Coronary artery (tissue), 2 donors: Measurements from ENCODE around the gene CCDC158.
"Not testable (repeated sequence)": the region's sequence is repeated elsewhere in the genome, so short reads cannot be mapped to it uniquely, and the experiment has no call there.

Experiments used
- DNase-seq: peaks from one replicate; pipeline ENCODE4 v3.0.0-alpha.2; 2017; ENCODE audit warnings: low spot score
- H3K27ac ChIP-seq, 2 donors: fragments of 200-600 bp; sonication (generic); one replicate each; pipeline ENCODE4 v1.5.1; 2016 to 2019
- H3K4me3 ChIP-seq: fragments of 200-600 bp; sonication (generic); 2 replicates; pipeline ENCODE4 v1.5.1; 2016; ENCODE audit warnings: mild to moderate bottlenecking, moderate library complexity
- TF ChIP-seq, protein P1 (sequence below): fragments of 200-600 bp; sonication (generic); IDR thresholded peaks from one replicate; pipeline ENCODE4 v1.5.1; 2019; ENCODE audit warnings: antibody characterized with exemption

Gene CCDC158

DNA sequence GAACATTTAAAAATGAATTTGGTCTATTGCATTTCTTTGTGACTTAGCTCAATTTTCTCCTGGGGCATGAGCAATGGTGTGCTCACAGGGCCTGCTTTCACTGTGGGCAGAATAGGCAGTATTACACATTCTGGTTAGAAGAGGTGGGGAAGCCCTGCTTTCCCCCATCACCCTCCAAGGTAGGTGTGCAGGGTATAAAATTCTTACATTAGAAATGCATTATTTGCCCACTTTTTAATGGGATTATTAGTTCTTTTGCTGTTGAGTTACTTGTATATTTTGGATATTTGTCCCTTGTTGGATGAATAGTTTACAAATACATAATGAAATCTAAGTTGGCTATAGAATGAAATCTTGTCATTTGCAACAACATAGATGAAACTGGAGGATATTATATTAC lies 122.7 kb downstream of the CCDC158 start:
- Histone ChIP-seq H3K4me3 (no peak overlapping the region), H3K27ac (no peak overlapping the region)
- TF ChIP-seq, protein P1, sequence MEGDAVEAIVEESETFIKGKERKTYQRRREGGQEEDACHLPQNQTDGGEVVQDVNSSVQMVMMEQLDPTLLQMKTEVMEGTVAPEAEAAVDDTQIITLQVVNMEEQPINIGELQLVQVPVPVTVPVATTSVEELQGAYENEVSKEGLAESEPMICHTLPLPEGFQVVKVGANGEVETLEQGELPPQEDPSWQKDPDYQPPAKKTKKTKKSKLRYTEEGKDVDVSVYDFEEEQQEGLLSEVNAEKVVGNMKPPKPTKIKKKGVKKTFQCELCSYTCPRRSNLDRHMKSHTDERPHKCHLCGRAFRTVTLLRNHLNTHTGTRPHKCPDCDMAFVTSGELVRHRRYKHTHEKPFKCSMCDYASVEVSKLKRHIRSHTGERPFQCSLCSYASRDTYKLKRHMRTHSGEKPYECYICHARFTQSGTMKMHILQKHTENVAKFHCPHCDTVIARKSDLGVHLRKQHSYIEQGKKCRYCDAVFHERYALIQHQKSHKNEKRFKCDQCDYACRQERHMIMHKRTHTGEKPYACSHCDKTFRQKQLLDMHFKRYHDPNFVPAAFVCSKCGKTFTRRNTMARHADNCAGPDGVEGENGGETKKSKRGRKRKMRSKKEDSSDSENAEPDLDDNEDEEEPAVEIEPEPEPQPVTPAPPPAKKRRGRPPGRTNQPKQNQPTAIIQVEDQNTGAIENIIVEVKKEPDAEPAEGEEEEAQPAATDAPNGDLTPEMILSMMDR, result no peak
- DNase-seq, result no peak

DNA sequence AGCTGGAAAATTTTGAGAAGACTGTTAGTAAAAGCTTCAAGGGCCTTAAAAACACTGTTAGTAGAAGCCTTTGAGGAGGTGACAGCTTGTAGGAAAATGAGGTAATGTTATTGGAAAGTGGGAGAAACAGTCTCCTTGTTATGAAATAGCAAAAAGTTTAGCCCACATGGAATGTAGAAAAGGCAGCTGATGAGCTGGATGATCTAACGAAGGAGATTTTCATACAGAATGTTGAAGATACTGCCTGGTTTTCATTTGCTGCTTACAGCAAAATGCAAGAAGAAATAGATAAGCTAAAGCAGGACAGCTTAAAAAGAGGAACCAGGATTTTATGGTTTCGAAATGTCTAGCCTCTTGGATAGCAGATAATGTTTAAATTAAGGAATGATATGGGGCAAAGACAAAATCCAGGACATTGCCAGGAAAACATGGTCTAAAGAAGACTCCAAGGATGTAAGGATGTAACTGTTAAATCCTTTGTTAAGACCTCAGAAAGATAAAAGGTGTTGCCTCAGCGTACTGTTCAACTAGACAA lies 124.6 kb downstream of the CCDC158 start:
- no peak overlapping the region for H3K27ac ChIP-seq
- TF ChIP-seq, protein P1, result no peak
- DNase-seq, result no peak

DNA sequence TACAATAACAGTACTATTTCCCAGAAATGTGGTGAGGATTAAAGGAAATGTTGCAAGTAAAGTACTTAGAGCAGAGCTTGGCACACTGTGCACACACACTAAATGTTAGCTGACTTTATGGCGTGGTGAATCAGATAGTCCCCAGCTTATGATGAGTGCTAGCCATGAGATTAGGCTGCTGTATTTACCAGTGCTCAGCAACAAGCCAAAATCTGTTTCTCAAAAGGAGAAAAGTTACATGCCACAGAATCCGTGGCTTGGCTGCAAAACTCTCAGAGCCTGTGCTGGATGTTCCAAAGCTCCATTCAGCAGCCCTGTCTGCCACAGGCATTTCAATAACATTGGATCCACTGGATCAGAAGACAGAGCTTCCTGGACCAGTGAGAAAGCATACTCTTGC lies 127.2 kb downstream of the CCDC158 start:
- Histone ChIP-seq H3K27ac (no peak overlapping the region), H3K4me3 (no peak overlapping the region)
- TF ChIP-seq, protein P1, result no peak
- DNase-seq, result no peak

More for the DNA sequence above, 124.6 kb downstream of the CCDC158 start:
- H3K4me3 ChIP-seq, result no peak overlapping the region

DNA sequence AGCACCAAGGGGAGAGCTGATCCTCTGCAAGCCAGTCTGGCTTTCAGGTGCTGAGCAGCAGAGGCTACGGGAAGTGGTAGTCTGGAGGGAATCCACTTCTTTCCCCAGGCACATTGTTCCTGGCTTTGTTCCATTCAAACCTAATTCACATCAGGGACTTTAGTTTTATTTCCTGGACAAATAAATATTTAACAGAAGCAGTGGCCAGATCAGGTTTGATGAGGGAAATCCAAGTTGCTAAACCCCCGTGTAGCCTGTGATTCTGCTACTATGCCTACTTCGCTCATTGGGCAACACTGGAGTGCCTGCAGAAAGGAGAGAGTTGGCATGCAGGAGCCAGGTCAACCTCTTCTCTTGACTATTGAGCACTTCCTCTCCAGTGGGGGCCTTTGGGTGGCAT lies 128.2 kb downstream of the CCDC158 start:
- TF ChIP-seq, protein P1, result no peak
- DNase-seq, result no peak
- H3K27ac ChIP-seq, result no peak overlapping the region
- no peak overlapping the region for H3K4me3 ChIP-seq

DNA sequence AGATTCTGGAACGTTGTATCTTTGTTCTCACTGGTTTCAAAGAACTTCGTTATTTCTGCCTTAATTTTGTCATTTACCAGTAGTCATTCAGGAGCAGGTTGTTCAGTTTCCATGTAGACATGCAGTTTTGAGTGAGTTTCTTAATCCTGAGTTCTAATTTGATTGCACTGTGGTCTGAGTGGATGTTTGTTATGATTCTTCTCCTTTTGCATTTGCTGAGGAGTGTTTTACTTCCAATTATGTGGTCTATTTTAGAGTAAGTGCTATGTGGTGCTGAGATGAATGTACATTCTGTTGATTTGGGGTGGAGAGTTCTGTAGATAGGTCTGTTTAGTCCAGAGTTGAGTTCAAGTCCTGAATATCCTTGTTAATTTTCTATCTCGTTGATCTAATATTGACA lies 133.1 kb downstream of the CCDC158 start:
- not testable (repeated sequence) for DNase-seq, H3K4me3 ChIP-seq, H3K27ac ChIP-seq

DNA sequence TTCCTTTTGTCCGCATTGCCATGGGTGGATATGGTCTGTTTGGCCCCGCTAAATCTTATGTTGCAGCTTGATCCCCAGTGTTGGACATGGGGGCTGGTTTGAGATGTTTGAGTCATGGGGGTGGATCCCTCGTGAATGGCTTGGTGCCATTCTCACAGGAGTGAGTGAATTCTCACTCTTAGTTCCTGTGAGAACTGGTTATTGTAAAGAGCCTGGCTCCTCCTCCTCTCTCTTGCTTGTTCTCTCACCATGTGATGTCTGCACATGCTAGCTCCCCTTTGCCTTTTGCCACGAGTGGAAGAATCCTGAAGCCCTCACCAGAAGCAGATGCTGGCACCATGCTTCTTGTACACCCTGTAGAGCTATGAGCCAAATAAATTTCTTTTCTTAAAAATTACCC lies 137.0 kb downstream of the CCDC158 start:
- H3K27ac ChIP-seq, result no peak overlapping the region
- no peak for DNase-seq
- H3K4me3 ChIP-seq, result no peak overlapping the region
- TF ChIP-seq, protein P1, result no peak

DNA sequence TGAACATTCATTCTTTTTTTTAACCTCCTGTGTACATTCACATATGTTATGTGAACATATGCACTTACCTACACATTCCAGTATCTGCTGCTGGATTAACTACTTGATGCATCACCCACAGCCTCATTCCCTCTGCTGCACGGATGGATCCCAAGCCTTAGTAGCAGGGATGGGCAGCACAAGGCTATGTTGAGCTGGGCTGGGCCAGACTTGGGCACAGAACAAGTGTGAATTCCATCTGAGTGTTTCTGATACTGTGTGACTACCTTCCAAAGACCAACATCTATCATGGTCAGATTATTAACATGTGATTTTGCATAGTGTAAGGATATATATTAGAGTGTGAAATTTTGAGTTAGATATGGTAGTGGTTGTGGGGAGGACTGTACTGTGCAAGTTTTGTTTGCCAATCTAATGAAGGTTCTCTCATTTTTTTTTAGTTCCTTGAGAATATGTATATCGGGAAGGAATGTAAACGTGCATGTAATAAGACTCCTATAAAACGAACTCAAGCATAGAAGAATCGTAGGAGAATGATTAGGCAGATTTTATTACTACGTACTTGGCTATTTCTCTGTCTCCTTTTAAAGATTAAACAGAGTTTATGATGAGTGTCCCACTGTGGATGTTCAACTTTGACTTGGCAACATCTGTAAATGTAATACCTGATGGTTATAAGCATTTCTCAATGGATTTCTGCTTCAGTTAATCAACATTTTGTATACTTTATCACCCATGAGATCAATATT lies 137.8 kb downstream of the CCDC158 start:
- TF ChIP-seq, protein P1, result no peak
- no peak for DNase-seq
- Histone ChIP-seq H3K27ac (no peak overlapping the region), H3K4me3 (no peak overlapping the region)

DNA sequence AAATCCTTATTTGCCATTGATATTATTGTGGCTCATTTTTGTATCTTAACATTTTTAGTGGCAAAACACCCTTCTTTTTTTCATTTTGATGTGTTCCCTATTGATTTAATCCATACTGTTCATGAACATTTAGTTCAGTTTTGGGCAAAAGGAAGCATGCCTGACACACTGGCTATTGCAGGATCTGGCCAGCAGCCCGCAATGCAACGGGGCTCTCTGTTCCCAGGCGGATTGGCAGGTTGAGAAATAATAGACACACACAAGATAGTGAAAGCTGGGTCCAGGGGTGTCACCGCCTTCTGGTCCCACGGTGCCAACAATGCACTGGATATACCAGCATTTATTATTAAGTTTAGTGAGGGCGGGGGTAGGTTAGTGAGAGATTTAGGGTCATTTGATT lies 139.3 kb downstream of the CCDC158 start:
- not testable (repeated sequence) for DNase-seq, H3K27ac ChIP-seq, H3K4me3 ChIP-seq
